ENCODE data around the gene C20orf204.

The C20orf204 gene

GRCh38 chr20:64079273-64080012 is 43.5 kb downstream of the C20orf204 start, which contains the start of gene RGS19:
Gene RGS19 (minus strand): TSS chr20:64079518. CDS start chr20:64076886, 2,632 bp downstream.
- TF ChIP-seq YY1 (IDR thresholded peaks at IDR 0.05; ENCODE audit: low read depth) = no peak
- TF ChIP-seq REST (IDR thresholded peaks at IDR 0.05; ENCODE audit: low read depth) = no peak
- TF ChIP-seq RAD21 (IDR thresholded peaks at IDR 0.05; ENCODE audit: low read depth) = no peak
- TF ChIP-seq TAF1 (IDR thresholded peaks at IDR 0.05; ENCODE audit: low read depth) = peak; percentile 25; the same call in 1 of the 2 replicates
- 0 out of 2 replicates have a peak, but pooled peaks have one; percentile 25 for TF ChIP-seq MAX (IDR thresholded peaks at IDR 0.05)
- no peak for TF ChIP-seq USF1 (IDR thresholded peaks at IDR 0.05)
- peak; percentile 42; the same call in 1 of the 2 replicates for TF ChIP-seq TCF12 (IDR thresholded peaks at IDR 0.05; ENCODE audit: low read depth)
- TF ChIP-seq EP300 (IDR thresholded peaks at IDR 0.05; ENCODE audit: borderline replicate concordance) = no peak
- no peak for TF ChIP-seq NFIC (IDR thresholded peaks at IDR 0.05)
- no peak for TF ChIP-seq EGR1 (IDR thresholded peaks at IDR 0.05)

GRCh38 chr20:64080013-64080812 is 44.2 kb downstream of the C20orf204 start, which contains the start of gene OPRL1:
Gene OPRL1 (plus strand): TSS chr20:64080082. CDS start chr20:64092721, 12,639 bp downstream.
- TF ChIP-seq CEBPB (IDR thresholded peaks at IDR 0.05) (no peak), EGR1 (IDR thresholded peaks at IDR 0.05) (no peak), MAX (IDR thresholded peaks at IDR 0.05) (0 out of 2 replicates have a peak, but pooled peaks have one; percentile 31)

GRCh38 chr20:64080813-64081623 is 45.0 kb downstream of the C20orf204 start:
- TF ChIP-seq CEBPB (IDR thresholded peaks at IDR 0.05) (no peak), TAF1 (IDR thresholded peaks at IDR 0.05; ENCODE audit: low read depth) (no peak), MAX (IDR thresholded peaks at IDR 0.05) (no peak), RAD21 (IDR thresholded peaks at IDR 0.05; ENCODE audit: low read depth) (no peak), ZBTB7A (IDR thresholded peaks at IDR 0.05; ENCODE audit: low read depth) (no peak), FOXM1 (IDR thresholded peaks at IDR 0.05; ENCODE audit: borderline replicate concordance, low read depth) (no peak), REST (IDR thresholded peaks at IDR 0.05; ENCODE audit: low read depth) (no peak), NFIC (IDR thresholded peaks at IDR 0.05) (no peak), YY1 (IDR thresholded peaks at IDR 0.05; ENCODE audit: low read depth) (no peak), CREB1 (IDR thresholded peaks at IDR 0.05; ENCODE audit: low read depth) (no peak), EGR1 (IDR thresholded peaks at IDR 0.05) (no peak), EP300 (IDR thresholded peaks at IDR 0.05; ENCODE audit: borderline replicate concordance) (no peak), USF1 (IDR thresholded peaks at IDR 0.05) (no peak), TCF12 (IDR thresholded peaks at IDR 0.05; ENCODE audit: low read depth) (no peak), TEAD4 (IDR thresholded peaks at IDR 0.05) (no peak)

DNA sequence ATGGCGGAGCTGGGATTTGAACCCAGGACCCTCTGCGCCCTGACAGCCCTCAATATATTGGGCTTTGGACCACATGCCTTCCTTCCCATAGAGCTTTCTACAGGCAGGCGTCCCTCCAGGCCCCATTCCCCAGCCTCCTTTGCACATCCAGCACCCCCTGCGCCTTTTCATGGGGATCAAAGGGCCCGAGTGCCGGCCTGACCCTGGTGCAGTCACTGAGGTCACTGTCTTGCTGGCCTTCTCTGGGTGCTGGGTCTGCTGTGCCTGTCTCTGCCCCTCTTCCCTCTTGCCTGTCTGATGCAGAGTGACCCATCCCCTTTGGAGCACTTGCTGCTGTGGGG is 45.6 kb downstream of the C20orf204 start:
- TF ChIP-seq TCF12 (IDR thresholded peaks at IDR 0.05; ENCODE audit: low read depth) (no peak), CEBPB (IDR thresholded peaks at IDR 0.05) (no peak), FOXM1 (IDR thresholded peaks at IDR 0.05; ENCODE audit: borderline replicate concordance, low read depth) (no peak), REST (IDR thresholded peaks at IDR 0.05; ENCODE audit: low read depth) (no peak), ZBTB7A (IDR thresholded peaks at IDR 0.05; ENCODE audit: low read depth) (no peak), CREB1 (IDR thresholded peaks at IDR 0.05; ENCODE audit: low read depth) (no peak), NFIC (IDR thresholded peaks at IDR 0.05) (no peak), TEAD4 (IDR thresholded peaks at IDR 0.05) (no peak), RAD21 (IDR thresholded peaks at IDR 0.05; ENCODE audit: low read depth) (no peak), EGR1 (IDR thresholded peaks at IDR 0.05) (no peak), MAX (IDR thresholded peaks at IDR 0.05) (no peak), USF1 (IDR thresholded peaks at IDR 0.05) (no peak), TAF1 (IDR thresholded peaks at IDR 0.05; ENCODE audit: low read depth) (no peak), YY1 (IDR thresholded peaks at IDR 0.05; ENCODE audit: low read depth) (no peak), EP300 (IDR thresholded peaks at IDR 0.05; ENCODE audit: borderline replicate concordance) (no peak)
